ENCODE measurements around the gene CSDE1. TPM values are rescaled to one million over a fixed set of nuclear protein-coding genes. Genes with fewer than 3 reads are reported as not detected.

CSDE1 gene
- polyA plus RNA-seq, 3 donors, result 177 to 324 (median 251) TPM

DNA sequence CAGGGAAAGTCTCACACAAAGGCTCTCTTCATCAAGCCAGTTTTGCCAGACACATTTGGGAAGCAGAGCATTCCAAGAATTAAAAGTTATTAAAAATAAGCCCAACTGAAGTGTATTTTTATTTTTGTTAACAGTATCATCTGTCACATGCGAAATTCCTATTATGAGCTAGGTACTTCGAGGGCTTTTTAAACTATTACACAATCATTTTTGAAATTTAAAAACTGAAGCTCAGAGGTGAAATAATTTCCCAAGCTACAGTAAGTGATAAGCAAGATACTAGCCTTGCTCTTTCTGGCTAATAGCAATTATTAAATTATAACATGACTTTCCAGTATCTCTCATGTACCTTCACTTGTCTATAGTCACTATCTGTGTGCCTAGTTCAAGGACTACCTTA lies 29.2 kb downstream of the CSDE1 start:
- H3K36me3 Mint-ChIP-seq, result peaks cover 90 to 98% of the 10 kb centered on the region in 2 donors
- DNase-seq, result no peak
- H3K4me1 Mint-ChIP-seq, result no peaks in the 10 kb centered on the region
- Histone ChIP-seq H3K4me2 (replicated peaks; ENCODE audit: extremely low read depth, low read length, poor library complexity, severe bottlenecking) (no peak overlapping the region), H3K9ac (ENCODE audit: insufficient read depth, low read length, poor library complexity, severe bottlenecking) (no peak overlapping the region), H3K79me2 (ENCODE audit: insufficient read depth, low read length) (peaks cover 17% of the 10 kb centered on the region), H3K27me3 (ENCODE audit: control insufficient read depth in 2 of 2, insufficient read depth in 2 of 2, low read length in 2 of 2) (no peaks in the 10 kb centered on the region), H3K9me3 (replicated peaks in 1 of 2; ENCODE audit: control insufficient read depth in 1 of 2, insufficient read depth in 1 of 2, low read length in 2 of 2) (no peaks in the 10 kb centered on the region), H3K36me3 (replicated peaks in 1 of 2; ENCODE audit: control insufficient read depth in 1 of 2, insufficient read depth in 2 of 2, low read length in 2 of 2) (peaks cover 98 to 100% of the 10 kb centered on the region in 2 donors), H3K4me1 (ENCODE audit: control insufficient read depth in 1 of 2, insufficient read depth in 2 of 2, low read length in 2 of 2) (no peaks in the 10 kb centered on the region), H4K20me1 (ENCODE audit: insufficient read depth, low read length) (peaks cover 66% of the 10 kb centered on the region), H2AFZ (ENCODE audit: insufficient read depth, low read depth, low read length, poor library complexity, severe bottlenecking) (no peak overlapping the region), H3K4me3 (replicated peaks in 1 of 3; ENCODE audit: low read depth in 2 of 3, low read length in 3 of 3) (no peak overlapping the region), H3K27ac (ENCODE audit: low read depth in 1 of 2, low read length in 2 of 2) (no peak overlapping the region)
- intact Hi-C loops (cut with micrococcal nuclease), result no loop called here
- TF ChIP-seq, protein P1, sequence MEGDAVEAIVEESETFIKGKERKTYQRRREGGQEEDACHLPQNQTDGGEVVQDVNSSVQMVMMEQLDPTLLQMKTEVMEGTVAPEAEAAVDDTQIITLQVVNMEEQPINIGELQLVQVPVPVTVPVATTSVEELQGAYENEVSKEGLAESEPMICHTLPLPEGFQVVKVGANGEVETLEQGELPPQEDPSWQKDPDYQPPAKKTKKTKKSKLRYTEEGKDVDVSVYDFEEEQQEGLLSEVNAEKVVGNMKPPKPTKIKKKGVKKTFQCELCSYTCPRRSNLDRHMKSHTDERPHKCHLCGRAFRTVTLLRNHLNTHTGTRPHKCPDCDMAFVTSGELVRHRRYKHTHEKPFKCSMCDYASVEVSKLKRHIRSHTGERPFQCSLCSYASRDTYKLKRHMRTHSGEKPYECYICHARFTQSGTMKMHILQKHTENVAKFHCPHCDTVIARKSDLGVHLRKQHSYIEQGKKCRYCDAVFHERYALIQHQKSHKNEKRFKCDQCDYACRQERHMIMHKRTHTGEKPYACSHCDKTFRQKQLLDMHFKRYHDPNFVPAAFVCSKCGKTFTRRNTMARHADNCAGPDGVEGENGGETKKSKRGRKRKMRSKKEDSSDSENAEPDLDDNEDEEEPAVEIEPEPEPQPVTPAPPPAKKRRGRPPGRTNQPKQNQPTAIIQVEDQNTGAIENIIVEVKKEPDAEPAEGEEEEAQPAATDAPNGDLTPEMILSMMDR (IDR thresholded peaks at IDR 0.05), result no peak
- WGBS (ENCODE audit: insufficient coverage), result no CpG with 5 or more reads among the region's 2 CpGs
- H3K27me3 Mint-ChIP-seq (ENCODE audit: low read depth in 3 of 3), result no peaks in the 10 kb centered on the region
- no peaks in the 10 kb centered on the region for H3K9me3 Mint-ChIP-seq
- no peak overlapping the region for H3K27ac Mint-ChIP-seq
- no peak overlapping the region for H3K4me3 Mint-ChIP-seq

DNA sequence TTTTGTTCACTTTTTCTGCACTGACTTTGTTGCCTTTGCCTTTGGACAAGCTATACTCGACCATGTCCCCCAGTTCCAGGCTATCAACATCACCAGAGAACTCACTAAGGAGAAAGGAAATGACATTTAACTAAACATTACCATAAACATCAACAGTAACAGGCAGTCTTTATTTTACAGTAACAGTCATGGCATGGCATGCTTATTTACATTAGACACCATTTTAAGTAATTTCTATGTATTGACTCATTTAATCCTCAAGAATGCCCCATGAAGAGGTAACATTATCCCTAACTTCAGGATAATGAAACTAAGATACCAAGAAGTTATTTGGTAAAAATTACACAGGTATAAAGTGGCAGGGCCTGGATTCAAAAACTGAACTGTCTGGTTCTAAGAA lies 32.6 kb downstream of the CSDE1 start:
- Histone ChIP-seq H3K4me3 (replicated peaks in 1 of 3; ENCODE audit: low read depth in 2 of 3, low read length in 3 of 3) (no peak overlapping the region), H3K4me1 (ENCODE audit: control insufficient read depth in 1 of 2, insufficient read depth in 2 of 2, low read length in 2 of 2) (no peaks in the 10 kb centered on the region), H3K36me3 (replicated peaks in 1 of 2; ENCODE audit: control insufficient read depth in 1 of 2, insufficient read depth in 2 of 2, low read length in 2 of 2) (peaks cover 99 to 100% of the 10 kb centered on the region in 2 donors), H3K9me3 (replicated peaks in 1 of 2; ENCODE audit: control insufficient read depth in 1 of 2, insufficient read depth in 1 of 2, low read length in 2 of 2) (no peaks in the 10 kb centered on the region), H3K4me2 (replicated peaks; ENCODE audit: extremely low read depth, low read length, poor library complexity, severe bottlenecking) (no peak overlapping the region), H3K9ac (ENCODE audit: insufficient read depth, low read length, poor library complexity, severe bottlenecking) (no peak overlapping the region), H3K79me2 (ENCODE audit: insufficient read depth, low read length) (peaks cover 15% of the 10 kb centered on the region), H2AFZ (ENCODE audit: insufficient read depth, low read depth, low read length, poor library complexity, severe bottlenecking) (no peak overlapping the region), H3K27me3 (ENCODE audit: control insufficient read depth in 2 of 2, insufficient read depth in 2 of 2, low read length in 2 of 2) (no peaks in the 10 kb centered on the region), H3K27ac (ENCODE audit: low read depth in 1 of 2, low read length in 2 of 2) (peak overlapping the region in 1 of 2 donors; percentile 15), H4K20me1 (ENCODE audit: insufficient read depth, low read length) (peaks cover 39% of the 10 kb centered on the region)
- DNase-seq, result no peak
- intact Hi-C loops (cut with micrococcal nuclease), result no loop called here
- TF ChIP-seq, protein P1 (IDR thresholded peaks at IDR 0.05), result no peak
- no peaks in the 10 kb centered on the region for H3K9me3 Mint-ChIP-seq
- H3K27ac Mint-ChIP-seq, result no peak overlapping the region
- H3K36me3 Mint-ChIP-seq, result peaks cover 85 to 98% of the 10 kb centered on the region in 2 donors
- no peaks in the 10 kb centered on the region for H3K27me3 Mint-ChIP-seq (ENCODE audit: low read depth in 3 of 3)
- no peak overlapping the region for H3K4me3 Mint-ChIP-seq
- no peaks in the 10 kb centered on the region for H3K4me1 Mint-ChIP-seq
- 100% methylated on average over 1 of the region's 1 CpG for WGBS (ENCODE audit: insufficient coverage)

All from CD14-positive monocyte (primary cell).